Ascending aorta (tissue), 2 donors: ENCODE measurements around the gene HASPIN. TPM values are rescaled to one million over a fixed set of nuclear protein-coding genes. Genes with fewer than 3 reads are reported as not detected.
"Not testable (repeated sequence)": the region's sequence is repeated elsewhere in the genome, so short reads cannot be mapped to it uniquely, and the experiment has no call there.

ENCODE experiments used
- DNase-seq, 2 donors: peaks; one replicate each; pipeline ENCODE4 v3.0.0-alpha.2; 2019; ENCODE audit warnings: low spot score in 2 of 2
- H3K27ac ChIP-seq, 2 donors: fragments of 200-600 bp; sonication (generic); one replicate each; pipeline ENCODE4 v1.5.1; 2016 to 2017; ENCODE audit warnings: mild to moderate bottlenecking in 1 of 2
- H3K27me3 ChIP-seq: fragments of 200-600 bp; sonication (generic); one replicate; pipeline ENCODE4 v1.5.1; 2017
- H3K36me3 ChIP-seq, 2 donors: fragments of 200-600 bp; sonication (generic); one replicate each; pipeline ENCODE4 v1.5.1; 2016
- H3K4me1 ChIP-seq, 2 donors: fragments of 200-600 bp; sonication (generic); one replicate each; pipeline ENCODE4 v1.5.1; 2016 to 2017; ENCODE audit warnings: mild to moderate bottlenecking in 1 of 2
- H3K4me3 ChIP-seq, 2 donors: fragments of 200-600 bp; sonication (generic); one replicate each; pipeline ENCODE4 v1.5.1; 2016 to 2017; ENCODE audit warnings: mild to moderate bottlenecking in 1 of 2
- H3K9me3 ChIP-seq, 2 donors: fragments of 200-600 bp; sonication (generic); one replicate each; pipeline ENCODE4 v1.5.1; 2016
- CTCF ChIP-seq, 3 experiments: fragments of 200-600 bp in 2 of 3; fragments of 450-650 bp in 1 of 3; sonication (generic) in 2 of 3; IDR thresholded peaks; one replicate each; pipeline ENCODE4 v1.5.1; 2016 to 2019; ENCODE audit warnings: antibody characterized with exemption in 3 of 3, mild to moderate bottlenecking in 1 of 3, moderate library complexity in 1 of 3
- intact Hi-C: fragments of 100-400 bp; cut with DNase I; formaldehyde crosslinking; loops from one replicate; pipeline ENCODE4 v1.15.1; 2023
- total RNA-seq: library from RNA; depleted of rRNA; stranded (reverse); fragments of >200 nt; gene quantifications from one replicate; pipeline ENCODE4 v1.1.0, GENCODE V29; 2016

Gene HASPIN
- total RNA-seq, 1 donor from 2014 or later = 2.7 TPM

DNA sequence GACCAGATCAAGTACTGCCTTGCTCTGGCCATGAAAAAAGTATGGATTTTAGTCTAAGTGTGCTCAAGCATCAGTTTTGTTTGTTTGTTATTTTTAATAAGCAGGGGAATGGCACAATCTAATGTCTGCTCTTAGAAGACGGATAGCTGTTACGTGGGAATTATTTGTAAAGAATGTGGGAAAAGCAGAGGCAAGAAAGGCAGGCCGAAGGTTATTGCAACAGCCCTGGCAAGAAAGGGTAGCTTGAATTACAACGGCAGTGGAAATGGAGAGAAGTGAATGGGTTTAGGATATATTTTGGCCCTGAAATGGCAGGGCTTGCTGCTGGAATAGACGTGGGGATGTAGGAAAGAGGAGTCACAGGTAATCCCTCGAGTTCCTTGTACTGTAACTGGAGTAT is 987 bp upstream of the HASPIN start:
- no peak for TF ChIP-seq CTCF (IDR thresholded peaks at IDR 0.05)
- Histone ChIP-seq H3K4me3 (peak overlapping the region; percentile 58 to 77), H3K9me3 (no peaks in the 10 kb centered on the region), H3K36me3 (peaks cover 0 to 22% of the 10 kb centered on the region in 2 donors), H3K27me3 (no peaks in the 10 kb centered on the region), H3K4me1 (peaks cover 7 to 11% of the 10 kb centered on the region in 2 donors), H3K27ac (no peak overlapping the region)
- intact Hi-C loops = loop anchor here (1.0 to 10.0 kb wide), 3 partner anchors 54 to 832 kb away; partner anchors contain the start of genes CTNS, EMC6, MYBBP1A and SHPK
- no peak for DNase-seq

DNA sequence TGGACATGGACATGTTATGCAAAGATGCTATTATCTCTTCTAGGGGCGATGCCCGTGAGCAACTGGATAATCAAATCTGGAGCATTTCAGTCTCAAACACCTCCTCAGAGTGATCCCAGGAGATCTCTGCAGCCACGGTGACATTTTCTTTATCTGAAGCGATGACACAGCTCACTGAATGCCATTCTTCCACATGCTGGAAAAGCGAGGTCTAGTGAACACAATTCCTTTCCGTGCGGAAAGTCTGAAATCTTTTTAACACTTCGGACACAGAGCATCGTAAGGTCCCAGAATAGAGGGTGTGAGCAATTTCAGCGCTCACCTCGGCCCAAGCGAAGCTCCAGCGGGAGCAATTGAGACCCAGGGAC is 531 bp upstream of the HASPIN start:
- Histone ChIP-seq H3K27ac (peak overlapping the region; percentile 72 to 75), H3K9me3 (no peaks in the 10 kb centered on the region), H3K4me1 (peaks cover 7 to 11% of the 10 kb centered on the region in 2 donors), H3K4me3 (peak overlapping the region; percentile 58 to 77), H3K27me3 (no peaks in the 10 kb centered on the region), H3K36me3 (peaks cover 0 to 18% of the 10 kb centered on the region in 2 donors)
- no peak for TF ChIP-seq CTCF (IDR thresholded peaks at IDR 0.05)
- no peak for DNase-seq
- intact Hi-C loops = loop anchor here (1.0 to 10.0 kb wide), 3 partner anchors 55 to 832 kb away; partner anchors contain the start of genes CTNS, EMC6, MYBBP1A and SHPK

DNA sequence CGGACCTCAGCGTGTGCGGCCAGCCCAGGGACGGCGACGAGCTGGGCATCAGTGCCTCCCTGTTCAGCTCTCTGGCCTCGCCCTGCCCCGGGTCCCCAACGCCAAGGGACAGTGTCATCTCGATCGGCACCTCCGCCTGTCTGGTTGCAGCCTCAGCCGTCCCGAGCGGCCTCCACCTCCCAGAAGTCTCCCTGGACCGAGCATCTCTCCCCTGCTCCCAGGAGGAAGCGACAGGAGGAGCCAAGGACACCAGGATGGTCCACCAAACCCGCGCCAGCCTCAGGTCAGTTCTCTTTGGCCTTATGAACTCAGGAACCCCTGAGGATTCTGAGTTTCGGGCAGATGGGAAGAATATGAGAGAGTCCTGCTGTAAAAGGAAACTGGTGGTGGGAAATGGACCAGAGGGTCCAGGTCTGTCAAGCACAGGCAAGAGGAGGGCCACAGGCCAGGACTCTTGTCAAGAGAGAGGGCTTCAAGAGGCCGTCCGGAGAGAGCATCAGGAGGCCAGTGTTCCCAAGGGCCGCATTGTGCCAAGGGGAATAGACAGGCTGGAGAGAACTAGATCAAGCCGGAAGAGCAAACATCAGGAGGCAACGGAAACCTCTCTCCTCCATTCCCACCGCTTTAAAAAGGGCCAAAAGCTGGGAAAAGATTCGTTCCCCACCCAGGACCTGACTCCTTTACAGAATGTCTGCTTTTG is 825 bp downstream of the HASPIN start:
- intact Hi-C loops = loop anchor here (10.0 kb wide), 2 partner anchors 90 to 830 kb away; partner anchors contain the start of genes CTNS, MYBBP1A and SHPK
- Histone ChIP-seq H3K4me1 (peaks cover 7 to 11% of the 10 kb centered on the region in 2 donors), H3K27ac (no peak overlapping the region), H3K36me3 (peaks cover 0 to 7% of the 10 kb centered on the region in 2 donors), H3K4me3 (peak overlapping the region; percentile 58 to 77), H3K27me3 (no peaks in the 10 kb centered on the region), H3K9me3 (no peaks in the 10 kb centered on the region)
- no peak for TF ChIP-seq CTCF (IDR thresholded peaks at IDR 0.05)
- no peak for DNase-seq

DNA sequence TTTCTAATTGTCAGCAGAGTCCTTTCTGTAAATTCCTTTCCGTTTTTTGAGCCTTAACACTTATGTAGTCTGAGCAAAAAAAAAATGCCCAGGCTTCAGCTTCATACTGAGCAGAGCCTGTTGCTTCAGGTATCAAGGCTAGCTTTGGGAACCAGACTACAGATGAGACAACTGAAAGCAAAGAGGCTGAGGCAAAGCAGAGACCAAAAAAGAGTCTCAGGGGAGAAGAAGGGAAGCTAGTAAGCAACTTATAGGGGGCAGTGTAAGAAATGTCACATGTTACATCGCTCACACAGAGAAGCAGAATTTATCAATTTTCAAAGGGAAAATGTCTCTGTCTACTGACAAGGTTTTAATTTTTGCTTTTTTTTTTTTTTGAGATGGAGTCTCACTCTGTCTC is 3.3 kb downstream of the HASPIN start:
- H3K9me3 ChIP-seq = no peaks in the 10 kb centered on the region
- H3K36me3 ChIP-seq = no peaks in the 10 kb centered on the region
- no peak overlapping the region for H3K4me3 ChIP-seq
- H3K27ac ChIP-seq = no peak overlapping the region
- no peaks in the 10 kb centered on the region for H3K27me3 ChIP-seq
- intact Hi-C loops = loop anchor here (10.0 kb wide), 2 partner anchors 92 to 828 kb away; partner anchors contain the start of genes CTNS, MYBBP1A and SHPK
- DNase-seq = no peak
- no peak for TF ChIP-seq CTCF (IDR thresholded peaks at IDR 0.05)
- peaks cover 7 to 11% of the 10 kb centered on the region in 2 donors for H3K4me1 ChIP-seq

- not testable (repeated sequence) for DNase-seq, H3K27me3 ChIP-seq, H3K4me3 ChIP-seq, H3K36me3 ChIP-seq, H3K27ac ChIP-seq, H3K4me1 ChIP-seq, H3K9me3 ChIP-seq
- intact Hi-C loops = loop anchor here (10.0 kb wide), 2 partner anchors 93 to 827 kb away; partner anchors contain the start of genes CTNS, MYBBP1A and SHPK
These were observed 4.4 kb downstream of the HASPIN start for GRCh38 chr17:3728099-3728498.

GRCh38 chr17:3729881-3730280 is 6.2 kb downstream of the HASPIN start:
- TF ChIP-seq CTCF (IDR thresholded peaks at IDR 0.05) = no peak
- Histone ChIP-seq H3K4me3 (no peak overlapping the region), H3K4me1 (no peaks in the 10 kb centered on the region), H3K27me3 (no peaks in the 10 kb centered on the region), H3K9me3 (no peaks in the 10 kb centered on the region), H3K36me3 (no peaks in the 10 kb centered on the region), H3K27ac (no peak overlapping the region)
- intact Hi-C loops = loop anchor here (10.0 kb wide), 2 partner anchors 95 to 825 kb away; partner anchors contain the start of genes CTNS, MYBBP1A and SHPK
- DNase-seq = no peak
